Neural progenitor cell (in vitro differentiated cells): ENCODE data around the gene STAT3.

Source experiments
- EZH2 ChIP-seq: fragments of 200-600 bp; sonication (generic); IDR thresholded peaks from 2 replicates; pipeline ENCODE4 v1.6.1; 2017; ENCODE audit warnings: antibody characterized with exemption, mild to moderate bottlenecking, moderate library complexity
- EZH2phosphoT487 ChIP-seq: fragments of 200-600 bp; sonication (generic); IDR thresholded peaks from 2 replicates; pipeline ENCODE4 v1.6.1; 2017; ENCODE audit warnings: antibody characterized with exemption
- TF ChIP-seq, protein P1 (sequence below): fragments of 200-600 bp; sonication (generic); IDR thresholded peaks from 2 replicates; pipeline ENCODE4 v1.5.1; 2017; ENCODE audit warnings: antibody characterized with exemption, mild to moderate bottlenecking

DNA sequence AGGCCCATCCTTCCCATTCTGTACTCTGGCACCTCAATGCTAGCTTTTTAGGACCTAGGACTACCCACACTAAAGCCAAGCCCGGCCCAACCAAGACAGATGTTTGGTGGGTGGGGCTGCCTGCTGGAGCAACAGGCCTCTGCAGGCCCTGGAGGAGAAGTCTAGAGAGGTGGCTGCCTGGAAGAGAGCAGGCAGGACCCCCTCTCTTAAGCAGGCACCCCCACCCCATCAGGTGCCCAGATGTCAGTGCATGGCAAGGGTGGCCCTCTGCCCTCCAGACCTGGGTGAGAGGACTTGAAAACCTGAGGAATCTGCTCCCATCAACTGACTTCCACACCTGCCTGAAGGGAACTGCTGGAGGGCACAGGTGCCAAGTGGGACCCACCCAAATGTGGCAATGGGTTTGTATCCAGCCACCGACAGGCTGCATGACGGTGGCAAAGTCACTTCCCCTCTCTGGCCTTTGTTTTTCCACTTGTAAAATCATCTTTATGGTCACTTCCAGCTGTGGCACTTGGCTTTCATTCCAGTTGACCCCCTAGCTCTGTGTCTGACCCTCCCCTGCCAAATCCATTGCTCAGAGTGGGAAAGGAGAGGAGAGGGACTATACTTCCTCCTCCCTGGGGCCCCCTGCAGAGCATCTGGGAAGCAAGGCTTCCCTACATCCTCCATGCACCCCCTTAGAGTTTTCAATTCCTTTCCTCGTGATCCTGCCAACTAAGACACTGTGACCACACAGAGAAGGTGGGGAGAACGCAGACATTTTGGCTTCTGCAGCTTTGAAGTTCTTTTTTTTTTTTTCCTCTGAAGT lies 101.6 kb downstream of the STAT3 start:
- TF ChIP-seq, protein P1, sequence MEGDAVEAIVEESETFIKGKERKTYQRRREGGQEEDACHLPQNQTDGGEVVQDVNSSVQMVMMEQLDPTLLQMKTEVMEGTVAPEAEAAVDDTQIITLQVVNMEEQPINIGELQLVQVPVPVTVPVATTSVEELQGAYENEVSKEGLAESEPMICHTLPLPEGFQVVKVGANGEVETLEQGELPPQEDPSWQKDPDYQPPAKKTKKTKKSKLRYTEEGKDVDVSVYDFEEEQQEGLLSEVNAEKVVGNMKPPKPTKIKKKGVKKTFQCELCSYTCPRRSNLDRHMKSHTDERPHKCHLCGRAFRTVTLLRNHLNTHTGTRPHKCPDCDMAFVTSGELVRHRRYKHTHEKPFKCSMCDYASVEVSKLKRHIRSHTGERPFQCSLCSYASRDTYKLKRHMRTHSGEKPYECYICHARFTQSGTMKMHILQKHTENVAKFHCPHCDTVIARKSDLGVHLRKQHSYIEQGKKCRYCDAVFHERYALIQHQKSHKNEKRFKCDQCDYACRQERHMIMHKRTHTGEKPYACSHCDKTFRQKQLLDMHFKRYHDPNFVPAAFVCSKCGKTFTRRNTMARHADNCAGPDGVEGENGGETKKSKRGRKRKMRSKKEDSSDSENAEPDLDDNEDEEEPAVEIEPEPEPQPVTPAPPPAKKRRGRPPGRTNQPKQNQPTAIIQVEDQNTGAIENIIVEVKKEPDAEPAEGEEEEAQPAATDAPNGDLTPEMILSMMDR, result no peak
- TF ChIP-seq EZH2, result no peak
- TF ChIP-seq EZH2phosphoT487, result no peak
